SK-N-MC (cell line): ENCODE data around the gene CPEB1.

Source experiments
- EZH2 ChIP-seq: fragments of 200-600 bp; sonication (generic); IDR thresholded peaks from one replicate; pipeline ENCODE4 v1.6.1; 2017; ENCODE audit warnings: antibody characterized with exemption
- FOXP2 ChIP-seq: optimal IDR thresholded peaks from 2 replicates; pipeline ENCODE3; 2011; ENCODE audit warnings: mild to moderate bottlenecking, moderate library complexity; ENCODE audit not compliant: insufficient read depth; ENCODE audit errors: extremely low read length, control extremely low read depth
- POLR2AphosphoS5 ChIP-seq: IDR thresholded peaks from 2 replicates; pipeline ENCODE4 v1.6.1; 2012; ENCODE audit warnings: mild to moderate bottlenecking, low read depth, low read length, borderline replicate concordance

DNA sequence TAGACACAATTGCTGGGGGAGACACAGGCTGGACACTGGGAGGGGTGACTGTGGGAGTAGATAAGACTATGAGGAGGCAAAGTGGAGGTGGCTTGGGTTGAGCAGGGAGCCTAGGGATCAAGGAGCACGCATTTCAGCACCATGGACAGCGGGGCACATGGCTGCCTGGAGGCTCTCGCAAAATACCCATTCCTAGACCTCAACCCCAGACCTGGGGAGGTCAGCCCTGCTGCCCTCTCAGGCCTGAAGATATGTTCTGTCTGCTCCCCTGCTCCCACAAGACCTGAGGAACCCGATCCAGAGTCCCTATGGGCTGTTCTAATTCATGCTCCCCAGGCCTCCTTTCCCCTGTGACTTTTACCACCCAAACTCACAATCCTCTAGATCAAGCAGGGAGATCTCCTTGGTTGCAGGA lies 16.0 kb upstream of the CPEB1 start:
- no peak for TF ChIP-seq EZH2
- TF ChIP-seq POLR2AphosphoS5 = no peak
- no peak for TF ChIP-seq FOXP2
